Dendritic cell treated with granulocyte-macrophage colony-stimulating factor and Interleukin-4, amounts not matched to agents 40 ng/mL and 50 ng/mL, for 4 days (primary cell): ENCODE results near the gene CEBPE.

Source experiments
- H3K27ac Mint-ChIP-seq: one replicate; pipeline ENCODE4 v1.8.0; 2022; ENCODE audit warnings: mild to moderate bottlenecking, mixed read lengths
- H3K27me3 Mint-ChIP-seq: one replicate; pipeline ENCODE4 v1.8.0; 2022; ENCODE audit warnings: mild to moderate bottlenecking, mixed read lengths
- H3K36me3 Mint-ChIP-seq: one replicate; pipeline ENCODE4 v1.8.0; 2022; ENCODE audit warnings: low read depth, mixed read lengths
- H3K4me1 Mint-ChIP-seq: one replicate; pipeline ENCODE4 v1.8.0; 2022; ENCODE audit warnings: low read depth, mixed read lengths
- H3K4me3 Mint-ChIP-seq: one replicate; pipeline ENCODE4 v1.8.0; 2022; ENCODE audit warnings: mild to moderate bottlenecking, moderate library complexity, mixed read lengths
- H3K9me3 Mint-ChIP-seq: one replicate; pipeline ENCODE4 v1.8.0; 2022; ENCODE audit warnings: mixed read lengths
- intact Hi-C: fragments of 100-400 bp; cut with micrococcal nuclease; formaldehyde crosslinking; loops from one replicate; pipeline ENCODE4 v1.15.0; 2022

The CEBPE gene

DNA sequence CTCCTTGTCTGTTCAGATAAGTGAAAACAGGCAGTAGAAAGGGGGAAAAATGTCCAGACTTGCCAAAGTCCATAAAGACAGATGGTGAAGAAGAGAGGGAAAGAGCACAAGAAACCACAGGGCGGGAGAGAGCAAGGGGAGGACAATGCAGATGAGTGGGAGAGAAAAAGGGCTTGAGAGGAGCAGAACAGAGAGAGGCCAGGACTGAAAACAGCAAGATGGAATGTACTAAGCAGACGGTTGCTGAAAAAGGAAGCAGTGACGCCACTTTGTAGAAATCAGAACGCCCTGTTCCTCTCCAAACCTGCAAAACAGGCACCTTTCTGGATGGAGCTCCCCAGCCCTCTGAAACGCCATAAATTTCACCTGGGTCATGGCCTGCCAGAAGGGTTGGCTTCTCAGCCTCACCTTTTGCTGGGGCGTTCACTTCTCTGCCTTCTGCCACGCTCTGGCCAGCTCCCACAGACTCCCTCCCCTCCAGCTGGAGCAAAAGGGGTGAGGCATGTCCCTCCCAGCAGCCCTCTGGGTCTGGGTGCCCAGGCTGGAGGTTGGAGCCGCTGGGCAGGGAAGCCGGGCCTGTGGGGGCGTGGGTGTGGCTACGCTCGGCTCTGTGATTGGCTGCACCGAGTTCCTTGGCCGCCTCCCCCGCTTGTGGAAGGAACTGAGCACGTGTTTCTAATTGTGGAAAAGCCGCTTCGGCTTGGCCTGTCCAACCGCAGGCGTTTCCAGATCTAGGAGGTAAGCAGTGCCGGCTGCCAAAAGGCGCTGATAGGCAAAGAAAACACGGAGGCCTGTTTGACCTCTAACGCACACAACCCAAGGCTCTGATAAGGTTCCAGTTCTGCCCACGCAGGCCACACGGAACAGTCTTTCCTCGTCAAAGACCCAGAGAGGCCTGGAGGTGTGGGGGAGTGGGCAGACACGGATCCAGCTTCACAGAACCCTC is 35.1 kb upstream of the CEBPE start:
- Mint-ChIP-seq H3K9me3 (no peaks in the 10 kb centered on the region), H3K27ac (peak overlapping the region; percentile 91)

DNA sequence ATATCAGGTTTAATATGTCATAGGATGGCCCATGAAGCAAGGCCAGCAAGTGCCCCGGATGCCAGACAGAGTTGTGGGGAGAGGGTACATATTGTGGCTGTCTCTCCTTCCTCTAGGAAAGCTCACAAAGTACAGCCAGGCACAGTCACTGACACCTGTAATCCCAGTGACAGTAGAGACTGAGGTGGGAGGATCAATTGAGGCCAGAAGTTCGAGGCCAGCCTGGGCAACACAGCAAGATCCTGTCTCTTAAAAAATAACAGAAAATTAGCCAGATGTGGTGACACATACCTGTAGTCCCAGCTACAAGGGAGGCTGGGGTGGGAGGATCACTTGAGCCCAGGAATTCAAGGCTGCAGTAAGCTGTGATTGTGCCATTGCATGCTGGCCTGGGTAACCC is 32.3 kb upstream of the CEBPE start:
- Mint-ChIP-seq H3K4me3 (no peak overlapping the region), H3K27me3 (no peaks in the 10 kb centered on the region), H3K4me1 (peaks cover 74% of the 10 kb centered on the region), H3K36me3 (peaks cover 88% of the 10 kb centered on the region), H3K9me3 (no peaks in the 10 kb centered on the region), H3K27ac (no peak overlapping the region)
- intact Hi-C loops = no loop called here

More for the DNA sequence above, 35.1 kb upstream of the CEBPE start:
- H3K4me3 Mint-ChIP-seq = peak overlapping the region; percentile 73
- no peaks in the 10 kb centered on the region for H3K27me3 Mint-ChIP-seq
- peaks cover 88% of the 10 kb centered on the region for H3K36me3 Mint-ChIP-seq
- intact Hi-C loops = loop anchor here (2.0 kb wide), 2 partner anchors 27 to 33 kb away; no protein-coding TSS in a partner anchor
- H3K4me1 Mint-ChIP-seq = peaks cover 74% of the 10 kb centered on the region

- intact Hi-C loops = no loop called here
- Mint-ChIP-seq H3K27me3 (no peaks in the 10 kb centered on the region), H3K36me3 (peaks cover 93% of the 10 kb centered on the region), H3K4me1 (peaks cover 65% of the 10 kb centered on the region), H3K4me3 (no peak overlapping the region), H3K9me3 (no peaks in the 10 kb centered on the region), H3K27ac (peak overlapping the region; percentile 7)
These were observed 30.7 kb upstream of the CEBPE start for GRCh38 chr14:23149745-23150144.

DNA sequence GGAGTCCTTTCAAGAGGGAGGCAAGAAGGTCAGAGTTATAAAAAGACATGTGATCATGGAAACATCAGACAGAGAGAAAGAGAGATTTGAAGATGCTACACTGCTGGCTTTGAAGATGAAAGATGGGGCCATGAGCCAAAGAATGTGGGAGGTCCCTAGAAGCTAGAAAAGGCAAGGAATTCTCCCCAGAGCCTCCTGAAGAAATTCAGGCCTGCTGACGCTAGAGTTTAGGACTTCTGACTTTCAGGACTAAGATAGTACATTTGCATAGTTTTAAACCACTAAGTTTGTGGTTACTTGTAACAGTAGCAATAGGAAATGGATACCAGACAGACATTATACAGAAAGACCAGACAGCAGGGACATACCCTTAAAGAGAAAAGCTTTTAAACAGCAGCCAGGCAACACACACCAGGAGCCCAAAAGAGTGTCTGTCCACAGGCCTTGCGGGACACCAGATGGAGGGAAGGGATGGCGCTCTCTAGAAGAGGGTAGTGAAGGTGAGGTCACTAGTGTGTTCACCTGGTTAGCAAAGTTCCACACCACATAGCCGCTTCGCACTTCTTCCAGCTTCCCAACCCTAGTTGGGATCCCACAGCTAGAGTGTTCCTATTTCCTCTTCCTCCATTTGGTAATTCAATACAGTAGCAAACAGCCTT is 29.7 kb upstream of the CEBPE start:
- Mint-ChIP-seq H3K36me3 (peaks cover 96% of the 10 kb centered on the region), H3K27ac (peak overlapping the region; percentile 24)
- intact Hi-C loops = no loop called here

GRCh38 chr14:23147676-23148075 is 28.6 kb upstream of the CEBPE start:
- no peaks in the 10 kb centered on the region for H3K27me3 Mint-ChIP-seq
- intact Hi-C loops = no loop called here
- no peak overlapping the region for H3K27ac Mint-ChIP-seq

More for the DNA sequence above, 29.7 kb upstream of the CEBPE start:
- H3K4me3 Mint-ChIP-seq = no peak overlapping the region
- H3K27me3 Mint-ChIP-seq = no peaks in the 10 kb centered on the region
- H3K4me1 Mint-ChIP-seq = peaks cover 55% of the 10 kb centered on the region
- no peaks in the 10 kb centered on the region for H3K9me3 Mint-ChIP-seq

DNA sequence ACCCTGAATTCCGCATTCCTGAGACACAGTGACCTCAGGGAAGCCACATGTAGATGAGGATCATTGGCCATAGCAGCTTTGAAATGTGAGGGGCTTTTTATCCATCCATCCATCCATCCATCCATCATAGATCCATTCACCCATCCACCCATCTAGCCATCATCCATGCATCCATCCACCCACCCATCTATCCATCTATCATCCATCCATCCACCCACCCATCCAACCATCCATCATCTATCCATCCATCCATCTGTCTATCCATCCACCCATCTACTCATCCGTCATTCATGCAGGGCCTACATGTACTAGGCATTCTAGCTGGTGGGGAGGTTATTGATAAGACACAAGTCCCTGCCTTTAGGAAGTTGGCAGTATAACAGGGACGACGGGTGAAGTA is 27.9 kb upstream of the CEBPE start:
- H3K36me3 Mint-ChIP-seq = peaks cover 99% of the 10 kb centered on the region
- intact Hi-C loops = no loop called here
- no peaks in the 10 kb centered on the region for H3K27me3 Mint-ChIP-seq
- no peak overlapping the region for H3K27ac Mint-ChIP-seq
- H3K4me1 Mint-ChIP-seq = peaks cover 47% of the 10 kb centered on the region
- H3K9me3 Mint-ChIP-seq = no peaks in the 10 kb centered on the region
- no peak overlapping the region for H3K4me3 Mint-ChIP-seq

More at GRCh38 chr14:23147676-23148075, 28.6 kb upstream of the CEBPE start:
- Mint-ChIP-seq H3K4me1 (peaks cover 47% of the 10 kb centered on the region), H3K9me3 (no peaks in the 10 kb centered on the region), H3K36me3 (peaks cover 98% of the 10 kb centered on the region), H3K4me3 (no peak overlapping the region)

- no peak overlapping the region for H3K4me3 Mint-ChIP-seq
- no peak overlapping the region for H3K27ac Mint-ChIP-seq
- no peaks in the 10 kb centered on the region for H3K27me3 Mint-ChIP-seq
- intact Hi-C loops = no loop called here
- H3K4me1 Mint-ChIP-seq = peaks cover 47% of the 10 kb centered on the region
- H3K36me3 Mint-ChIP-seq = peaks cover 99% of the 10 kb centered on the region
- no peaks in the 10 kb centered on the region for H3K9me3 Mint-ChIP-seq
These were observed 27.4 kb upstream of the CEBPE start for GRCh38 chr14:23146351-23146910.

DNA sequence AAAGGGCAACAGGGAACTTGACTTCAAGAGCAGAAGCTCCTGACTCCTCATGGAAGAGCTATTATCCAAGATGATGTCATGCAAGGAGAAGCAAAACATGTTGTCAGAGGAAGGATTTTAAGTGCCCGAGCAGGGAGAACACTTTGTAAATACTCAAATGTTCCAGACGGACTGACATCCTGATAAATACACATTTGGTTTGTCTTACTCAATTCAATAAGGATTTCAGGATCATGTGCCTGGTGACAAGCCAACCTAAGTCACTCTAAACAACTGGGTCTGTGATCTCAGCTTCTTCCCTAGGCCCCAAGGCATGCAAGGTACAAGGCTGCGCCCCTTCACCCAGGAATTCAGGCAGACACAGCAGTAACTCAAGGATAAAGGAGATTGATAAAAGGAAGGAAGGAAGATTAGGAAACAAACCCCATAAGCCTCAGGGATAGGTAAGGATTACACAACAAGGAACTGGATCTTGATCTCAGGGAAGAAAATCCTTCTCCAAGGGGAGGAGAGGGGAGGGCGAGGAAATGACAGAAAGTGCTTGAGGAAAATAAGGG is 26.8 kb upstream of the CEBPE start:
- H3K4me1 Mint-ChIP-seq = peaks cover 41% of the 10 kb centered on the region
- no peaks in the 10 kb centered on the region for H3K9me3 Mint-ChIP-seq
- H3K4me3 Mint-ChIP-seq = no peak overlapping the region
- intact Hi-C loops = no loop called here
- H3K36me3 Mint-ChIP-seq = peaks cover 99% of the 10 kb centered on the region
- no peak overlapping the region for H3K27ac Mint-ChIP-seq
- H3K27me3 Mint-ChIP-seq = no peaks in the 10 kb centered on the region

GRCh38 chr14:23143911-23144310 is 24.9 kb upstream of the CEBPE start:
- intact Hi-C loops = no loop called here
- H3K27ac Mint-ChIP-seq = no peak overlapping the region
- H3K4me1 Mint-ChIP-seq = peaks cover 27% of the 10 kb centered on the region
- H3K4me3 Mint-ChIP-seq = no peak overlapping the region
- H3K9me3 Mint-ChIP-seq = no peaks in the 10 kb centered on the region
- H3K36me3 Mint-ChIP-seq = peaks cover 100% of the 10 kb centered on the region
- H3K27me3 Mint-ChIP-seq = no peaks in the 10 kb centered on the region

GRCh38 chr14:23142826-23143225 is 23.8 kb upstream of the CEBPE start:
- Mint-ChIP-seq H3K36me3 (peaks cover 100% of the 10 kb centered on the region), H3K4me3 (no peak overlapping the region), H3K27ac (no peak overlapping the region), H3K9me3 (no peaks in the 10 kb centered on the region), H3K27me3 (no peaks in the 10 kb centered on the region), H3K4me1 (peaks cover 22% of the 10 kb centered on the region)
- intact Hi-C loops = no loop called here

- Mint-ChIP-seq H3K36me3 (peaks cover 100% of the 10 kb centered on the region), H3K27ac (no peak overlapping the region), H3K4me3 (no peak overlapping the region), H3K4me1 (peaks cover 12% of the 10 kb centered on the region), H3K9me3 (no peaks in the 10 kb centered on the region), H3K27me3 (no peaks in the 10 kb centered on the region)
- intact Hi-C loops = no loop called here
These were observed 22.8 kb upstream of the CEBPE start for GRCh38 chr14:23141706-23142444.

DNA sequence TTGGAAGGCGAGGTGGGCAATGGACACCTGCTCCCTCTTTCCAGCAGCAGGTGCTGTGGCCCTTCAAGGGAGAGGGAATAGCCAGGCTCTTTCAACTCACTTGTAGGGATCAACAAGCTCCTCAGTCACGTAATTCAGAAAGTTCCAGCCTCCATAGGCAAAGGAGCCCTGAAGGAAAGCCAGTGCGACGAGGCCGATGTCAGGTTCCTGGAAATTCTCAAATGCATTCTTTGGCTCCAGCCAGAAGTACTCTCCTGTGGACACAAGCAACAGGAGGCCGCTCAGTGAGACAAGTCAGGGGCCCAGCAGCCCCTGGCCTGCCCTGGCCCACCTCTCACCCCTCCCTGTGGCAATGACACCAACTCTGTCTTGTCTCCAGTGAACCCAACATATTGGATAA is 21.3 kb upstream of the CEBPE start:
- H3K4me3 Mint-ChIP-seq = no peak overlapping the region
- H3K27ac Mint-ChIP-seq = no peak overlapping the region
- H3K9me3 Mint-ChIP-seq = no peaks in the 10 kb centered on the region
- peaks cover 100% of the 10 kb centered on the region for H3K36me3 Mint-ChIP-seq
- intact Hi-C loops = no loop called here
- peaks cover 6% of the 10 kb centered on the region for H3K4me1 Mint-ChIP-seq
- H3K27me3 Mint-ChIP-seq = no peaks in the 10 kb centered on the region

GRCh38 chr14:23139874-23140273 is 20.8 kb upstream of the CEBPE start:
- Mint-ChIP-seq H3K4me3 (no peak overlapping the region), H3K4me1 (peaks cover 6% of the 10 kb centered on the region), H3K27me3 (no peaks in the 10 kb centered on the region), H3K36me3 (peaks cover 98% of the 10 kb centered on the region), H3K27ac (peak overlapping the region; percentile 14), H3K9me3 (no peaks in the 10 kb centered on the region)
- intact Hi-C loops = no loop called here
